AG10803 (cell line): ENCODE results near the gene E2F7.

Experiments used
- DNase-seq: peaks from one replicate; pipeline ENCODE4 v3.0.0; 2010; ENCODE audit warnings: low read depth
- H3K4me3 ChIP-seq: 2 replicates; pipeline ENCODE4 v1.5.1; 2011; ENCODE audit warnings: mild to moderate bottlenecking, low read length, control low read depth
- CTCF ChIP-seq: conservative IDR thresholded peaks from 2 replicates; pipeline ENCODE4 v1.5.1; 2011; ENCODE audit warnings: mild to moderate bottlenecking, low read length, control low read depth, inconsistent platforms

The E2F7 gene

GRCh38 chr12:77040231-77040630 lies 25.1 kb downstream of the E2F7 start:
- no peak overlapping the region for H3K4me3 ChIP-seq
- TF ChIP-seq CTCF = no peak
- no peak for DNase-seq

GRCh38 chr12:77035226-77035625 lies 30.1 kb downstream of the E2F7 start:
- DNase-seq = no peak
- TF ChIP-seq CTCF = no peak

GRCh38 chr12:77033658-77034536 lies 31.5 kb downstream of the E2F7 start:
- H3K4me3 ChIP-seq = no peak overlapping the region
- TF ChIP-seq CTCF = no peak
- no peak for DNase-seq

More at GRCh38 chr12:77035226-77035625, 30.1 kb downstream of the E2F7 start:
- H3K4me3 ChIP-seq = no peak overlapping the region

- no peak overlapping the region for H3K4me3 ChIP-seq
- DNase-seq = peak; percentile 77
- TF ChIP-seq CTCF = no peak
Measured at GRCh38 chr12:77032406-77032805, 33.0 kb downstream of the E2F7 start.

GRCh38 chr12:77031745-77032144 lies 33.6 kb downstream of the E2F7 start:
- no peak overlapping the region for H3K4me3 ChIP-seq
- TF ChIP-seq CTCF = no peak
- DNase-seq = peak; percentile 25

GRCh38 chr12:77025782-77026314 lies 39.5 kb downstream of the E2F7 start:
- no peak for TF ChIP-seq CTCF
- no peak overlapping the region for H3K4me3 ChIP-seq
- no peak for DNase-seq

GRCh38 chr12:77023501-77023900 lies 41.9 kb downstream of the E2F7 start:
- DNase-seq = no peak
- no peak overlapping the region for H3K4me3 ChIP-seq
- TF ChIP-seq CTCF = no peak
